Muscle of leg (tissue), 11 donors: ENCODE results near the gene BTBD9. TPM values are rescaled to one million over a fixed set of nuclear protein-coding genes. Genes with fewer than 3 reads are reported as not detected.

ENCODE experiments used
- DNase-seq: peaks from one replicate; pipeline ENCODE4 v3.0.0; 2013
- H3K27ac ChIP-seq: one replicate; pipeline ENCODE4 v1.5.1; 2013; ENCODE audit warnings: mild to moderate bottlenecking, low read length, control low read depth
- H3K27me3 ChIP-seq: one replicate; pipeline ENCODE4 v1.6.1; 2013; ENCODE audit warnings: low read length; ENCODE audit not compliant: control insufficient read depth, insufficient read depth
- H3K36me3 ChIP-seq: one replicate; pipeline ENCODE4 v1.6.1; 2013; ENCODE audit warnings: low read length; ENCODE audit not compliant: control insufficient read depth, insufficient read depth
- H3K4me1 ChIP-seq: one replicate; pipeline ENCODE4 v1.6.1; 2013; ENCODE audit warnings: low read length; ENCODE audit not compliant: control insufficient read depth, insufficient read depth
- H3K4me3 ChIP-seq: one replicate; pipeline ENCODE4 v1.5.1; 2013; ENCODE audit warnings: low read length, control low read depth
- H3K9me3 ChIP-seq: replicated peaks from 2 replicates; pipeline ENCODE4 v1.6.1; 2013; ENCODE audit warnings: low read depth, low read length; ENCODE audit not compliant: control insufficient read depth
- WGBS: methylation state at CpG from one replicate; pipeline ENCODE4 v1.1.5; 2013; ENCODE audit warnings: missing lambda C conversion rate; ENCODE audit not compliant: insufficient coverage; 5-methylcytosine and 5-hydroxymethylcytosine counted together
- polyA plus RNA-seq, 8 donors: library from polyadenylated mRNA; unstranded; fragments of 120-200 nt; gene quantifications; one replicate each; pipeline versions ENCODE4 v1.2.1 to v1.2.3, GENCODE V29; 2013; ENCODE audit warnings: inconsistent platforms in 1 of 8, low replicate concordance in 1 of 8; ENCODE audit not compliant: insufficient read length in 8 of 8, insufficient read depth in 1 of 8
- total RNA-seq: library from RNA; stranded (reverse); fragments of 120-200 nt; gene quantifications from one replicate; pipeline ENCODE4 v1.2.4, GENCODE V29; 2013

BTBD9 gene
- total and polyA plus RNA-seq, 9 donors: 6.5 to 10.5 (median 8.2) TPM

- no peak overlapping the region for H3K4me3 ChIP-seq
- no peaks in the 10 kb centered on the region for H3K9me3 ChIP-seq
- WGBS: 25% methylated on average over 1 of the region's 2 CpGs
- no peaks in the 10 kb centered on the region for H3K36me3 ChIP-seq
- no peaks in the 10 kb centered on the region for H3K4me1 ChIP-seq
- DNase-seq: no peak
- H3K27ac ChIP-seq: no peak overlapping the region
- H3K27me3 ChIP-seq: no peaks in the 10 kb centered on the region
These were observed 414.0 kb downstream of the BTBD9 start for GRCh38 chr6:38225766-38226165.

GRCh38 chr6:38221251-38221650 is 418.5 kb downstream of the BTBD9 start:
- 87% methylated on average over 2 of the region's 4 CpGs for WGBS
- H3K27ac ChIP-seq: no peak overlapping the region
- no peaks in the 10 kb centered on the region for H3K9me3 ChIP-seq
- H3K4me1 ChIP-seq: peaks cover 3% of the 10 kb centered on the region
- no peak overlapping the region for H3K4me3 ChIP-seq
- H3K27me3 ChIP-seq: no peaks in the 10 kb centered on the region
- no peaks in the 10 kb centered on the region for H3K36me3 ChIP-seq
- DNase-seq: no peak

GRCh38 chr6:38220069-38220723 is 419.5 kb downstream of the BTBD9 start:
- H3K27me3 ChIP-seq: no peaks in the 10 kb centered on the region
- H3K27ac ChIP-seq: no peak overlapping the region
- H3K36me3 ChIP-seq: no peaks in the 10 kb centered on the region
- 93% methylated on average over 2 of the region's 4 CpGs for WGBS
- H3K4me1 ChIP-seq: peaks cover 9% of the 10 kb centered on the region
- no peaks in the 10 kb centered on the region for H3K9me3 ChIP-seq
- DNase-seq: no peak
- H3K4me3 ChIP-seq: no peak overlapping the region

- WGBS: 93% methylated on average over 1 of the region's 1 CpG
These were observed 421.5 kb downstream of the BTBD9 start for GRCh38 chr6:38218235-38218634.

GRCh38 chr6:38216451-38216850 is 423.3 kb downstream of the BTBD9 start:
- 96% methylated on average over 2 of the region's 3 CpGs for WGBS
- no peaks in the 10 kb centered on the region for H3K36me3 ChIP-seq
- H3K9me3 ChIP-seq: no peaks in the 10 kb centered on the region
- peaks cover 36% of the 10 kb centered on the region for H3K4me1 ChIP-seq
- H3K4me3 ChIP-seq: no peak overlapping the region
- no peak for DNase-seq
- no peak overlapping the region for H3K27ac ChIP-seq
- H3K27me3 ChIP-seq: no peaks in the 10 kb centered on the region

More at GRCh38 chr6:38218235-38218634, 421.5 kb downstream of the BTBD9 start:
- no peak for DNase-seq
- H3K27ac ChIP-seq: no peak overlapping the region
- H3K4me1 ChIP-seq: peaks cover 20% of the 10 kb centered on the region
- no peaks in the 10 kb centered on the region for H3K27me3 ChIP-seq
- H3K4me3 ChIP-seq: no peak overlapping the region
- no peaks in the 10 kb centered on the region for H3K36me3 ChIP-seq
- H3K9me3 ChIP-seq: no peaks in the 10 kb centered on the region

GRCh38 chr6:38215651-38216311 is 423.9 kb downstream of the BTBD9 start:
- no peaks in the 10 kb centered on the region for H3K9me3 ChIP-seq
- no peaks in the 10 kb centered on the region for H3K27me3 ChIP-seq
- no peaks in the 10 kb centered on the region for H3K36me3 ChIP-seq
- peak; percentile 33 for DNase-seq
- H3K4me1 ChIP-seq: peaks cover 36% of the 10 kb centered on the region
- WGBS: 54% methylated on average over 2 of the region's 5 CpGs
- H3K27ac ChIP-seq: no peak overlapping the region
- H3K4me3 ChIP-seq: no peak overlapping the region

GRCh38 chr6:38215225-38215624 is 424.5 kb downstream of the BTBD9 start:
- DNase-seq: no peak

GRCh38 chr6:38214159-38214558 is 425.6 kb downstream of the BTBD9 start:
- Histone ChIP-seq H3K9me3 (no peaks in the 10 kb centered on the region), H3K4me1 (peaks cover 45% of the 10 kb centered on the region), H3K4me3 (no peak overlapping the region), H3K36me3 (no peaks in the 10 kb centered on the region), H3K27me3 (no peaks in the 10 kb centered on the region), H3K27ac (no peak overlapping the region)
- DNase-seq: no peak
- WGBS: 89% methylated on average over 1 of the region's 2 CpGs

More at GRCh38 chr6:38215225-38215624, 424.5 kb downstream of the BTBD9 start:
- no peak overlapping the region for H3K27ac ChIP-seq
- no peaks in the 10 kb centered on the region for H3K36me3 ChIP-seq
- H3K27me3 ChIP-seq: no peaks in the 10 kb centered on the region
- H3K4me3 ChIP-seq: no peak overlapping the region
- no peaks in the 10 kb centered on the region for H3K9me3 ChIP-seq
- WGBS: 36% methylated on average over 7 of the region's 11 CpGs
- H3K4me1 ChIP-seq: peaks cover 36% of the 10 kb centered on the region

- H3K27ac ChIP-seq: peak overlapping the region; percentile 29
- WGBS: no CpG with 5 or more reads among the region's 2 CpGs
- H3K9me3 ChIP-seq: no peaks in the 10 kb centered on the region
- DNase-seq: peak; percentile 63
- no peaks in the 10 kb centered on the region for H3K36me3 ChIP-seq
- H3K27me3 ChIP-seq: no peaks in the 10 kb centered on the region
- H3K4me1 ChIP-seq: peaks cover 51% of the 10 kb centered on the region
- no peak overlapping the region for H3K4me3 ChIP-seq
These were observed 426.5 kb downstream of the BTBD9 start for GRCh38 chr6:38213251-38213658.

- H3K4me1 ChIP-seq: peaks cover 51% of the 10 kb centered on the region
- no CpG with 5 or more reads among the region's 5 CpGs for WGBS
- no peaks in the 10 kb centered on the region for H3K36me3 ChIP-seq
- H3K9me3 ChIP-seq: no peaks in the 10 kb centered on the region
- H3K27me3 ChIP-seq: no peaks in the 10 kb centered on the region
- no peak overlapping the region for H3K4me3 ChIP-seq
- H3K27ac ChIP-seq: peak overlapping the region; percentile 26
- no peak for DNase-seq
These were observed 427.1 kb downstream of the BTBD9 start for GRCh38 chr6:38212579-38212978.
